ENCODE results near the gene VN1R2.
"Not testable (repeated sequence)": the region's sequence is repeated elsewhere in the genome, so short reads cannot be mapped to it uniquely, and the experiment has no call there.

VN1R2 gene

GRCh38 chr19:53285087-53285486 is 27.0 kb downstream of the VN1R2 start:
- H3K36me3 ChIP-seq (replicated peaks): no peaks in the 10 kb centered on the region
- no peak for DNase-seq (ENCODE audit: low spot score in 2 of 2)
- in situ Hi-C loops (cut with MboI; ENCODE audit: low sequenced_read_pairs): no loop called here
- H3K4me1 ChIP-seq: no peaks in the 10 kb centered on the region
- no peaks in the 10 kb centered on the region for H3K27me3 ChIP-seq (ENCODE audit: low read depth)
- no peak overlapping the region for H3K4me3 ChIP-seq
- H3K9me3 ChIP-seq: no peaks in the 10 kb centered on the region; the same call in 1 of the 2 replicates

DNA sequence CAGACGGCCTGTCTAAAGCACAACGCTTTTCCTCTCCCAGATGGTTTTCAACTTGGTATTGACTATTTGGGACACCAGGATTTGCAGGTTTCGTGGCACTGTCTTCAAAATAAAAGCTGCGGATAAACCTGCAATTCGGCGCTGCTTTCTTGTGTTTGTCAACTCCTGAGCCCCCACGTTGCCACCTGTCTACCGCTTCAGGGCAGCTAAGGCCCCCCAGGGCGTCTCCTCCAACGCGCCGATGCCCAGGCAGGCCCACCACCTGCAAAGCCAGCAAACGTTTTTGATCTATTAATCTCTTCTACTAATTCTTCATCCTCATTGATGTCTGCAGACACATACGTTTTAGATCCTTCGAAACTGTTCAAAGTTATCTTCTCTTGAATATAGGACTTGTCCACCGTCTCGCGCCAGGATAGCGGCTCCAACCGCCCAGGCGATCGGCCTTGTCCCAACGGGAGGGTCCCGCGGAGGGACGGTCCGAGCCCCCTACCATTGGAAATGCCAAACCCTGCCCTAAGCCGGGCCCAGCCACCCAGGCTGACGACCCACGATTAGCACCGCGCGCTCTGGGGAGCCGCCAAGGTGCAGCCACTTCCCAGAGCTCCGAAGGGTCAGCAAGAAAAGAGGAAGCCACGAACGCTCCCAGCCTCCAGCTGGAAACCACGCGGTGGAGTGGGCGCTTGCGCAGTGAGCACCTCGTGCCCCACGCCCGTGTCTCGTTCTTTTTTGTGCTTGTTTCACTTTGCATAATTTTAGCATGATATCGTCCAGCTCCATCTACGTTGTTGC is 32.9 kb downstream of the VN1R2 start:
- no peak for DNase-seq (ENCODE audit: low spot score in 2 of 2)
- in situ Hi-C loops (cut with MboI; ENCODE audit: low sequenced_read_pairs): no loop called here
- H3K36me3 ChIP-seq (replicated peaks): no peaks in the 10 kb centered on the region
- H3K4me1 ChIP-seq: no peaks in the 10 kb centered on the region
- no peaks in the 10 kb centered on the region; the same call in none of the 2 replicates for H3K9me3 ChIP-seq
- H3K4me3 ChIP-seq: no peak overlapping the region
- no peaks in the 10 kb centered on the region for H3K27me3 ChIP-seq (ENCODE audit: low read depth)

GRCh38 chr19:53294786-53295441 is 36.8 kb downstream of the VN1R2 start:
- Histone ChIP-seq H3K9me3 (no peaks in the 10 kb centered on the region; the same call in none of the 2 replicates), H3K36me3 (replicated peaks) (no peaks in the 10 kb centered on the region), H3K4me1 (no peaks in the 10 kb centered on the region), H3K27me3 (ENCODE audit: low read depth) (no peaks in the 10 kb centered on the region), H3K4me3 (no peak overlapping the region)
- in situ Hi-C loops (cut with MboI; ENCODE audit: low sequenced_read_pairs): no loop called here
- no peak for DNase-seq (ENCODE audit: low spot score in 2 of 2)

- DNase-seq (ENCODE audit: low spot score in 2 of 2); H3K4me3 ChIP-seq; in situ Hi-C loops (cut with MboI; ENCODE audit: low sequenced_read_pairs); H3K9me3 ChIP-seq; H3K27me3 ChIP-seq (ENCODE audit: low read depth); H3K36me3 ChIP-seq (replicated peaks); H3K4me1 ChIP-seq: not testable (repeated sequence)
Observed at GRCh38 chr19:53301341-53301740, 43.2 kb downstream of the VN1R2 start.

GRCh38 chr19:53308339-53308811 is 50.3 kb downstream of the VN1R2 start:
- Histone ChIP-seq H3K4me3 (no peak overlapping the region), H3K4me1 (no peaks in the 10 kb centered on the region), H3K27me3 (ENCODE audit: low read depth) (no peaks in the 10 kb centered on the region), H3K9me3 (0 out of 2 replicates have a peak, but pooled peaks cover 2% of the 10 kb centered on the region), H3K36me3 (replicated peaks) (no peaks in the 10 kb centered on the region)
- in situ Hi-C loops (cut with MboI; ENCODE audit: low sequenced_read_pairs): no loop called here
- no peak for DNase-seq (ENCODE audit: low spot score in 2 of 2)
